Lower lobe of right lung (tissue), 2 donors: Measurements from ENCODE around the gene SERPINI1. TPM values are rescaled to one million over a fixed set of nuclear protein-coding genes. Genes with fewer than 3 reads are reported as not detected.

ENCODE experiments used
- ATAC-seq, 2 donors: fragments of 200-7000 bp; cut with Tn5 transposase; one replicate each; pipeline ENCODE4 v1.9.1; 2020 to 2022; ENCODE audit warnings: mild to moderate bottlenecking in 2 of 2, moderate library complexity in 2 of 2
- DNase-seq: peaks from one replicate; pipeline ENCODE4 v3.0.0-alpha.2; 2020
- H3K27ac ChIP-seq: fragments of 200-600 bp; one replicate; pipeline ENCODE4 v1.8.0; 2022
- H3K27me3 ChIP-seq: fragments of 200-600 bp; one replicate; pipeline ENCODE4 v1.8.0; 2022; ENCODE audit warnings: low read depth
- H3K36me3 ChIP-seq: fragments of 200-600 bp; one replicate; pipeline ENCODE4 v1.8.0; 2022; ENCODE audit warnings: mild to moderate bottlenecking
- H3K4me1 ChIP-seq: fragments of 200-600 bp; one replicate; pipeline ENCODE4 v1.8.0; 2022
- H3K4me3 ChIP-seq: fragments of 200-600 bp; one replicate; pipeline ENCODE4 v1.8.0; 2022; ENCODE audit warnings: mild to moderate bottlenecking
- H3K9me3 ChIP-seq: fragments of 200-600 bp; one replicate; pipeline ENCODE4 v1.8.0; 2022
- intact Hi-C: fragments of 100-400 bp; cut with DNase I; formaldehyde crosslinking; loops from one replicate; pipeline ENCODE4 v1.11.0; 2022
- total RNA-seq: library from RNA; stranded (reverse); fragmentation: NEBNext Ultra II Directional; extraction: Animal tissue kit (Norgen Biotek cat#: 25700); gene quantifications from one replicate; pipeline ENCODE4 v1.2.1, GENCODE V29; 2021
- TF ChIP-seq, protein P1 (sequence below): fragments of 200-600 bp; IDR thresholded peaks from one replicate; pipeline ENCODE4 v1.8.0; 2022; ENCODE audit warnings: antibody characterized with exemption, mild to moderate bottlenecking
- donor health status: DM: no; HTN: yes; CAD: no; lungs with severe emphysema.

SERPINI1 gene
- total RNA-seq, 1 donor from 2014 or later, result 6.7 TPM

DNA sequence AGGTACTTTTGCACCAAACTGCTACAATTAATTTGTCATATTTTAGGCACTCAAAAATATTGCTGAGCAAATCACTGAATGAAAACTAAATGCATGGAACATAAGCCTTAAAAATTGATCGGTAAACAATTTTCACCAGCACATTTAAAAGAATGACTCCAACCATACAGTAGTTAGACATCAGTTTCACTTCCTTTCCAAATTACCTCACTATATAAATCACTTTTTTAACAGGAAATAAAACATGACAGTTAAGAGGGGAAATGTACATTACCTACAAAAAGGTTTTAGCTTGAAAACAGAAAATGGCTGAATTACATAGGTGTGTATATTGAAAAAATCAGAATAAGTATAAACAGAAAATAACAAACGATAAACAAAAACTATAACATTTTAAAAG lies 108.4 kb downstream of the SERPINI1 start:
- Histone ChIP-seq H3K4me1 (no peaks in the 10 kb centered on the region), H3K9me3 (no peaks in the 10 kb centered on the region), H3K4me3 (no peak overlapping the region), H3K36me3 (no peaks in the 10 kb centered on the region), H3K27me3 (no peaks in the 10 kb centered on the region), H3K27ac (no peak overlapping the region)
- intact Hi-C loops, result no loop called here
- DNase-seq, result no peak
- TF ChIP-seq, protein P1, sequence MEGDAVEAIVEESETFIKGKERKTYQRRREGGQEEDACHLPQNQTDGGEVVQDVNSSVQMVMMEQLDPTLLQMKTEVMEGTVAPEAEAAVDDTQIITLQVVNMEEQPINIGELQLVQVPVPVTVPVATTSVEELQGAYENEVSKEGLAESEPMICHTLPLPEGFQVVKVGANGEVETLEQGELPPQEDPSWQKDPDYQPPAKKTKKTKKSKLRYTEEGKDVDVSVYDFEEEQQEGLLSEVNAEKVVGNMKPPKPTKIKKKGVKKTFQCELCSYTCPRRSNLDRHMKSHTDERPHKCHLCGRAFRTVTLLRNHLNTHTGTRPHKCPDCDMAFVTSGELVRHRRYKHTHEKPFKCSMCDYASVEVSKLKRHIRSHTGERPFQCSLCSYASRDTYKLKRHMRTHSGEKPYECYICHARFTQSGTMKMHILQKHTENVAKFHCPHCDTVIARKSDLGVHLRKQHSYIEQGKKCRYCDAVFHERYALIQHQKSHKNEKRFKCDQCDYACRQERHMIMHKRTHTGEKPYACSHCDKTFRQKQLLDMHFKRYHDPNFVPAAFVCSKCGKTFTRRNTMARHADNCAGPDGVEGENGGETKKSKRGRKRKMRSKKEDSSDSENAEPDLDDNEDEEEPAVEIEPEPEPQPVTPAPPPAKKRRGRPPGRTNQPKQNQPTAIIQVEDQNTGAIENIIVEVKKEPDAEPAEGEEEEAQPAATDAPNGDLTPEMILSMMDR, result no peak
- ATAC-seq, result no peak

DNA sequence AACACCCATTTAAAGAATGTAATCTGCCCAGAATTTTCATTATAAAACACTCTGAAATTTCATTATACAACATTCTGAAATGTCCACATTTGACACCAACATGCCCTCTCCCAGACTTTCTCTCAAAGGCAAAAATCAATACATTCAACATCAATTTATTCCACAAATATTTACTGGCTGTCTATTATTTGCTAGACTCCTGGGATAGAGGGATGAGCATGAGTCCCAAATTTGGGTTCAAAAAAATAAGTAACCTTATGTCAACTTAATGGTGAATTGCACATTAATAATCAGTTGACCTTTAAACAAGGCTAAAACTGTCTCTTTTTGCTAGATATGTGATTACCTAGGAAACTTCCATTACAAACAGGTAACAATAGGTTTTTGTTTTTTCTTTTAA lies 109.0 kb downstream of the SERPINI1 start:
- TF ChIP-seq, protein P1, result no peak
- no peaks in the 10 kb centered on the region for H3K9me3 ChIP-seq
- DNase-seq, result no peak
- no peaks in the 10 kb centered on the region for H3K36me3 ChIP-seq
- H3K27me3 ChIP-seq, result no peaks in the 10 kb centered on the region
- no peak for ATAC-seq
- intact Hi-C loops, result no loop called here
- H3K4me3 ChIP-seq, result no peak overlapping the region
- H3K4me1 ChIP-seq, result no peaks in the 10 kb centered on the region
- H3K27ac ChIP-seq, result no peak overlapping the region

DNA sequence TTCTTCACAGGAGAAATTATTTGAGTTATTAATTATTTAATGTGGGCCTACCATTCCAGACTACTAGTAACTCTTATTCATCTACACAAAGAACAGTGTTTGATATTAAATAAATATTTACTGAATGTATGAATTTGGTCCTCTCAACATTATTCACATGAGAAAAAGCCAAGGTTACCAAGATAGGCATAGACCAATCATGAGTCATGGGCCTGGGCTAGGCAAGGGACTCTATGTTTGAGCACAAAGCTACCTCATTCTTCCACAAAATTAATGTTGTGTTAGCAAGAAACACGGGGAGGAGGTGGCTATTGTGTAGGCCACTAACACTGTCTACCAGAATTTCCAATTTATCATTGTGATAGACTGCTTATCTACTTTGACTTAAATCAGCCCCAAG lies 115.7 kb downstream of the SERPINI1 start:
- Histone ChIP-seq H3K9me3 (no peaks in the 10 kb centered on the region), H3K4me1 (peaks cover 4% of the 10 kb centered on the region), H3K4me3 (no peak overlapping the region), H3K27me3 (no peaks in the 10 kb centered on the region), H3K36me3 (no peaks in the 10 kb centered on the region), H3K27ac (no peak overlapping the region)
- DNase-seq (no peak), ATAC-seq (no peak)
- intact Hi-C loops, result no loop called here
- TF ChIP-seq, protein P1, result no peak

DNA sequence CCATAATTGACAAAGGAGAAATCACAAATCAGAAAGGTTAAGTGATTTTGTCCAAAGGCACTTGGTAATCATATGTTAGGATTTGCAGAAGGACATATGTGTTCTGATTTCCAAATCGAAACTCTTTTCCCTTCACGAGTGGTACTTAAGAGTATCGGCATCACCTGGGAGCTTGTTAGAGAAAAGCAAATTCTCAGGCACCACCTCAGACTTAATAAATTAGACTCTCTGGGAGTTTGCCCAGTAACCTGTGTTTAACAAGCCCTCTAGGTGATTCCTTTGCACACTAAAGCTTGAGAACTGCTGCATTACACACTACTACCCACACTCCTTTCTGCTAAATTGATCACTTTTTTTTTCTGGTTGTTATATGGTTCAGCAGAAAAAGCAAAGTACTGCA lies 116.2 kb downstream of the SERPINI1 start:
- no peak overlapping the region for H3K4me3 ChIP-seq
- TF ChIP-seq, protein P1, result no peak
- H3K36me3 ChIP-seq, result no peaks in the 10 kb centered on the region
- peaks cover 4% of the 10 kb centered on the region for H3K4me1 ChIP-seq
- ATAC-seq (peak; percentile 51 to 59), DNase-seq (no peak)
- no peaks in the 10 kb centered on the region for H3K9me3 ChIP-seq
- no peaks in the 10 kb centered on the region for H3K27me3 ChIP-seq
- H3K27ac ChIP-seq, result no peak overlapping the region
- intact Hi-C loops, result no loop called here

DNA sequence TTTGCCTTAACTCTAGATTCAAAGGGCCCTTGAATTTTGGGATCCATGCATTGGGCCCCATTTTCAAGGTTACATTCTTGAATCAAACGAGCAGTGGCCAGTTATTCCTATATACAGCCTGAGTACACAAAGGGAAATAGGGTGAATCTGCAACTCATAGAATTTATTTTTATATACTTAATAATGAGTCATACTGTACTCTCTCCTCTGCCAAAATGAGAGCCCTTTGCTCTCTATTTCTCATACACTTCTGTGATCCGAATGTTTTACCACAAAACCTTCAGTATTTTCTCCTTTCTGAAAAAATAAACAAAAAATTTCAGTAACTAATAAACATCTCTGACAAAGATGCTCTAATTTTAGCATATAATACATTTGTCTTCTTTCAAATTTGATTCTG lies 116.7 kb downstream of the SERPINI1 start:
- TF ChIP-seq, protein P1, result no peak
- Histone ChIP-seq H3K4me3 (no peak overlapping the region), H3K27me3 (no peaks in the 10 kb centered on the region), H3K4me1 (peaks cover 4% of the 10 kb centered on the region), H3K9me3 (no peaks in the 10 kb centered on the region), H3K36me3 (no peaks in the 10 kb centered on the region), H3K27ac (no peak overlapping the region)
- intact Hi-C loops, result no loop called here
- no peak for ATAC-seq
- no peak for DNase-seq

DNA sequence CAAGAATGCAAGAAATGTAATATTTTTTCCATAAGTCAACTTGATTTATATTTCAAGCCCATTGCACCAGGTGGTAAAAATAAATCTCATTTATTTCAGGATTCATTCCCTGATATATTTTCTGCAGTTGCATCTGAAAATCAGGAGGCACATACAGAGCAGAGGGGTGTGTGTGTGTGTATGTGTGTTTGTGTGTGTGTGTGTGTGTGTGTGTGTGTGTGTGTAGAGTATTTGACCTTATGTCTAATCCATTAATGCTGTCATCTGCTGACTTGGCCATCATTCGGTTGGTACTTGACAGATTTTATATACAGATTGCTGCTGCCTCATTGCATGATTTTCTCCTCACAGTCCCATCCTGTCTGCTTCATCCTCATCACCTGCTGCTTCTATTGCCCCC lies 118.5 kb downstream of the SERPINI1 start:
- H3K27ac ChIP-seq, result no peak overlapping the region
- DNase-seq, result no peak
- TF ChIP-seq, protein P1, result no peak
- intact Hi-C loops, result no loop called here
- H3K27me3 ChIP-seq, result no peaks in the 10 kb centered on the region
- no peaks in the 10 kb centered on the region for H3K9me3 ChIP-seq
- no peak overlapping the region for H3K4me3 ChIP-seq
- peaks cover 4% of the 10 kb centered on the region for H3K4me1 ChIP-seq
- no peak for ATAC-seq
- no peaks in the 10 kb centered on the region for H3K36me3 ChIP-seq
